Activated CD8-positive, alpha-beta T cell treated with anti-CD3 and anti-CD28 coated beads for 36 hours (primary cell): Measurements from ENCODE around the gene PARD3. TPM values are rescaled to one million over a fixed set of nuclear protein-coding genes. Genes with fewer than 3 reads are reported as not detected.

Experiments used
- ATAC-seq: fragments of 200-7000 bp; cut with Tn5 transposase; one replicate; pipeline ENCODE4 v1.10.0; 2021; ENCODE audit warnings: mild to moderate bottlenecking, moderate library complexity
- CTCF ChIA-PET: fragments of 350-600 bp; sonication (Branson Sonifier 250); formaldehyde crosslinking; loops from one replicate; lab custom pipeline; 2021; ENCODE audit warnings: antibody characterized with exemption; lab: Charles Lee
- POLR2A ChIA-PET: fragments of 350-600 bp; sonication (Branson Sonifier 250); formaldehyde crosslinking; loops from one replicate; lab custom pipeline; 2021; ENCODE audit warnings: antibody characterized with exemption; lab: Charles Lee
- DNase-seq: peaks from one replicate; pipeline ENCODE4 v3.0.0-alpha.2; 2020
- H3K27ac Mint-ChIP-seq: one replicate; pipeline ENCODE4 v1.8.0; 2021; ENCODE audit warnings: mild to moderate bottlenecking, mixed read lengths
- H3K27me3 Mint-ChIP-seq: one replicate; pipeline ENCODE4 v1.8.0; 2021; ENCODE audit warnings: mixed read lengths
- H3K36me3 Mint-ChIP-seq: one replicate; pipeline ENCODE4 v1.8.0; 2021; ENCODE audit warnings: low read depth, mixed read lengths
- H3K4me1 Mint-ChIP-seq: one replicate; pipeline ENCODE4 v1.8.0; 2021; ENCODE audit warnings: low read depth, mixed read lengths
- H3K4me3 Mint-ChIP-seq: one replicate; pipeline ENCODE4 v1.8.0; 2021; ENCODE audit warnings: mild to moderate bottlenecking, moderate library complexity, mixed read lengths
- H3K9me3 Mint-ChIP-seq: one replicate; pipeline ENCODE4 v1.8.0; 2021; ENCODE audit warnings: mixed read lengths
- CTCF ChIP-seq: fragments of 200-600 bp; IDR thresholded peaks from one replicate; pipeline ENCODE4 v1.8.0; 2022; ENCODE audit warnings: antibody characterized with exemption, mild to moderate bottlenecking
- intact Hi-C: fragments of 100-400 bp; cut with micrococcal nuclease; formaldehyde crosslinking; loops from one replicate; pipeline ENCODE4 v1.10.0; 2022
- total RNA-seq, 2 experiments: library from RNA; stranded (reverse); gene quantifications; one replicate each; pipeline ENCODE4 v1.2.3, GENCODE V29; 2021

PARD3 gene
- total RNA-seq, 2 experiments from 2014 or later: 1.6 to 2.0 TPM

GRCh38 chr10:34651416-34652195 is 163.5 kb downstream of the PARD3 start:
- TF ChIP-seq CTCF: no peak
- ChIA-PET POLR2A (no interaction called here), CTCF (interaction anchor here (1.7 kb wide), 1 partner anchor 13 kb away, joined by 6 read pairs; no protein-coding TSS in a partner anchor)
- intact Hi-C loops: no loop called here
- H3K9me3 Mint-ChIP-seq: no peaks in the 10 kb centered on the region
- ATAC-seq: no peak
- no peaks in the 10 kb centered on the region for H3K4me1 Mint-ChIP-seq
- H3K36me3 Mint-ChIP-seq: no peaks in the 10 kb centered on the region
- H3K27ac Mint-ChIP-seq: no peak overlapping the region
- no peak overlapping the region for H3K4me3 Mint-ChIP-seq
- H3K27me3 Mint-ChIP-seq: peaks cover 3% of the 10 kb centered on the region
- DNase-seq: no peak

- no peak overlapping the region for H3K27ac Mint-ChIP-seq
- H3K36me3 Mint-ChIP-seq: no peaks in the 10 kb centered on the region
- intact Hi-C loops: no loop called here
- no peaks in the 10 kb centered on the region for H3K9me3 Mint-ChIP-seq
- no peak for ATAC-seq
- CTCF ChIA-PET: no interaction called here
- no peak overlapping the region for H3K4me3 Mint-ChIP-seq
- peaks cover 3% of the 10 kb centered on the region for H3K27me3 Mint-ChIP-seq
- no peak for DNase-seq
- H3K4me1 Mint-ChIP-seq: no peaks in the 10 kb centered on the region
- TF ChIP-seq CTCF: no peak
- POLR2A ChIA-PET: no interaction called here
Measured at GRCh38 chr10:34650156-34650555, 164.9 kb downstream of the PARD3 start.

GRCh38 chr10:34649385-34649784 is 165.7 kb downstream of the PARD3 start:
- no peak for DNase-seq
- Mint-ChIP-seq H3K9me3 (no peaks in the 10 kb centered on the region), H3K4me1 (no peaks in the 10 kb centered on the region), H3K36me3 (no peaks in the 10 kb centered on the region), H3K4me3 (no peak overlapping the region), H3K27ac (no peak overlapping the region), H3K27me3 (peaks cover 1% of the 10 kb centered on the region)
- TF ChIP-seq CTCF: no peak
- ChIA-PET CTCF (interaction anchor here (1.6 kb wide), 1 partner anchor 11 kb away, joined by 6 read pairs; no protein-coding TSS in a partner anchor), POLR2A (no interaction called here)
- intact Hi-C loops: no loop called here
- ATAC-seq: no peak

GRCh38 chr10:34648919-34649318 is 166.2 kb downstream of the PARD3 start:
- DNase-seq: no peak
- H3K9me3 Mint-ChIP-seq: no peaks in the 10 kb centered on the region
- ATAC-seq: no peak
- peaks cover 1% of the 10 kb centered on the region for H3K27me3 Mint-ChIP-seq
- no peaks in the 10 kb centered on the region for H3K36me3 Mint-ChIP-seq
- H3K4me3 Mint-ChIP-seq: no peak overlapping the region
- no peak overlapping the region for H3K27ac Mint-ChIP-seq
- no peak for TF ChIP-seq CTCF
- intact Hi-C loops: no loop called here
- H3K4me1 Mint-ChIP-seq: no peaks in the 10 kb centered on the region
- ChIA-PET CTCF (interaction anchor here (1.6 kb wide), 1 partner anchor 10 kb away, joined by 6 read pairs; no protein-coding TSS in a partner anchor), POLR2A (no interaction called here)
